GM21447 (cell line): ENCODE measurements around the gene HPSE.
"Not testable (repeated sequence)": the region's sequence is repeated elsewhere in the genome, so short reads cannot be mapped to it uniquely, and the experiment has no call there.

ENCODE experiments used
- ATAC-seq: cut with Tn5 transposase; IDR thresholded peaks from one replicate; pipeline ENCODE4 v1.9.1; 2021; ENCODE audit not compliant: unreplicated experiment

HPSE gene

DNA sequence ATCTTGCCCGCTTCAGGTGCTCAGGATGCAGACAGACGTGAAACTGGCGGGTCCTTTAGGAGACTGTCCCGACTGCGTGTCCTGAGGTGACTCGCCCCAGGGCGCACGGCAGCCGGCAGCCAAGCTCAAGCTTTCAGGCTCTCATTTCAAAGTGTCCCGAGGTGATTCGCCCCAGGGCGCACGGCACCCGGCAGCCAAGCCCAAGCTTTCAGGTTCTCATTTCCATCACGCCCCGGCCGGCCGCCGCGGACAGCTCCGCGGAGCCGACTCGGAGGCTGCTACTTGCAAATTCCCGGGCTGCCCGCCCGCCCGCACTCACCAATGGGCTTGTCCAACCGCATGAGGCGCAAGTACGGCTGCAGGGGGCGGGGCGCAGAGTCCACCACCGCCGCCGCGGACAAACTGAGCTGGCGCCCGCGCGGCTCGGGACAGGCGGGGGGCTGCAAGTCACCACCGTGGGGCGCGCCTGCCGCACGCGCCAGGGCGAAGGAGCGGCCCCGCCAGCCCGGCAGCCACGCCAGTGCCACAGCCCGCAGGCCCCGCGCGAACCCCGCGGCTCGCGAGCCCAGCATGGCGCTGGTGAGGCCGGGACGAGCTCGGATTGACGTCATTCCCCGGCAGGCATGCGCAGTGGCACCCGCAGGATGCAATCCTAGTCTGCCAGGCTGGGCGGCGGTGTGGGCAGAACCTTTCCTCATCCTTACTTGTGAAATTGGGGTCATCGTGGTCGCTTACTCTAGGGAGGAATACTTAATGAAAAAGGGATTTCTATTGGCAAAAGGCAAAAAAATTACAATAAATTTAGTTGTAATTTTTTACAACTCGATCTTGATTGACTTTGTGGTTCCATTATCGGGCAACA lies 50.2 kb downstream of the HPSE start, which contains the start of gene COQ2:
Gene COQ2 (minus strand): TSS at position 606 of the 862 bp plus-strand sequence. CDS start 34 bp downstream, at position 572.
- peak; percentile 83 for ATAC-seq

GRCh38 chr4:83283181-83283580 lies 51.5 kb downstream of the HPSE start:
- ATAC-seq, result no peak

DNA sequence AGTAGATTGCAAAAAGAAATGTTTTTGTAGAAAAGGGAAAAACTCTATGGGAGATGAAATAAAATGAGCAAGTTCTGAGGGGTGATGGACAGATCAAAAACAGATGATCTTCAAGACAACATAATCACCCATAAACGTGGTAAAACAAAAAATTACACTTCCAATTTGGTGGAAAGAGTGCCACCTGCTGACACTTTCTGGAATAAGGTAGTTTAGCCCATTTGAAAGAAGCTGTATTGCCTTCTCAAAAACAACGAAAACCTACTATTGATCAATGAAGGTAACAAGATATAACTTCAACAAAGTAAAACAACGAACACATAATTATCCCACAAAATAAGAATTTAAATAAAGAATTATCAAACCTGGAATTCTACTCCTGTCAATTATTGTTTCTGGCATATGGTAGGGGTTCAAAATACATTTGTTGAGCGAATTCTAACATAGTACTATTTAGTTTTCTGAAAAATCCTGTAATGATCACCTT lies 52.6 kb downstream of the HPSE start:
- no peak for ATAC-seq

DNA sequence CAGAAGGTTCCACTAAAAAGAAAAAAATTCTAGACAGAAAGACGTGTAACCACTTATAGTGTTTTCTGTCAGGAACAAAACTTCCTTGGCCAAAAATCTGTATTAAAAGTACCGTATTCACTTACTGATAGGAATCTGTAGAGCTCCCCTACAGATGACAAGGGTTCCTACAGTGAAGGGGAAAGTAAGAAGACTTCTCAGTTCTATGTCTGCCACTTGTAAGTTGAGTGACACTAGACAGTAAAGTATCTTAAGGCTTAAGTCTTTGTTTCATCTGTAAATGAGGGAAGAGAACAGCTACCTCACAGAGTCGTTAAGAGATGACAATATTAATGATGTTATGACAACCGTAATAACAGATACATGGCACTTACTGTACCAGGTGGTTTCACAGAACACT lies 53.3 kb downstream of the HPSE start:
- ATAC-seq, result no peak

DNA sequence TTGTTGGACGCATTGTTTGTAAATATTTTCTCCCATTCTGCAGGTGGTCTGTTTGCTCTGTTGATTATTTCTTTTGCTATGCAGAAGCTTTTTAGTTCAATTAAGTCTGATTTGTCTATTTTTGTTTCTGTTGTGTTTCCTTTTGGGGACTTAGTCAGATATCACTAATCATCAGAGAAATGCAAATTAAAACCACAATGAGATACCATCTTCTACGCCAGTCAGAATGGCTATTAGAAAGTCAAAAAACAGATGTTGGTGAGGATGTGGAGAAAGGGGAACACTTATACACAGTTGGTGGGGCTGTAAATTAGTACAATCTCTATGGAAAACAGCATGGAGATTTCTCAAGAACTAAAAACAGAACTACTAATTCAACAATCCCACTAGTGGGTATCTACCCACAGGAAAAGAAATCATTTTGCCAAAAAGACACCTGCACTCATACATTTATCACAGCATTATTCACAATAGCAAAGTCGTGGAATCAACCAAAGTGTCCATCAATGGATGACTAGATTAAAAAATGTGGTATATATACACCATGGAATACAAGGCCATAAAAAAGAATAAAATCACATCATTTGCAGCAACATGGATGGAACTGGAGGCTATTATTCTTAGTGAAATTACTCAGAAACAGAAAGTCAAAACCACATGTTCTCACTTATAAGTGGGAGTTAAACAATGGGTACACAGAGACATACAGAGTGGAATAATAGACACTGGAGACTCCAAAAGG lies 58.2 kb downstream of the HPSE start:
- peak; percentile 70 for ATAC-seq

DNA sequence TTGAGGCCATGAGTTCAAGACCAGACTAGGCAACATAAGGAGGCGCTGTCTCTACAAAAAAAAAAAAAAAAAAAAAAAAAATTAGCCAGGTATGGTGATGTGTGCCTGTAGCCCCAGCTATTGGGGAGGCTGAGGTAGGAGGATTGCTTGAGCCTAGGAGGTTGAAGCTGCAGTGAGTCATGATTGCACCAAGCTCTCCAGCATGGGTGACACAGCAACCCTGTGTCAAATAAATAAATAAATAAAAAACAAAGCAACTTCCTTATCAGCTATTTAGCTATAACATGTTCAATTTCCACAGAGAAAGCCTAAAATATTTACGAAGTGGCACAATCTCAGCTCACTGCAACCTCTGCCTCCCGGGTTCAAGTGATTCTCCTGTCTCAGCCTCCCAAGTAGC lies 60.7 kb downstream of the HPSE start:
- not testable (repeated sequence) for ATAC-seq

DNA sequence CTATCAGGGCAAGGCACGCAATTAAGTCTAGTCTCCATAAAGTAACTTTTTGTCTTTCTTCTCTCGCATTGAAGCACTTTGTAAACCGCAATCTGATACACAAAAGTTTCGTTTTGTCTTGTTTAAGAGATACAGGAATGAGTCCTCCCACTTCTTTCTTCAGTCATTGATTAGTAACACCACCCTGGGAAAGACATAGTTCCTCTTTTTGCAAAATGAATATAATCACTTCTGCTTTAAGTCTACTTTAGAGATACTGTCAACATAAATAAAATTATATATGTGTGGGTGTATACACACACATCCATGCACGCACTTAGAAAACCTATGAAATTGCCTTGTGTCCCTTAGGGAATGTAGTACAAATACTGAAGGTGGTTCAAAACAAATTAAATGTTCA lies 61.7 kb downstream of the HPSE start:
- ATAC-seq, result peak; percentile 90

DNA sequence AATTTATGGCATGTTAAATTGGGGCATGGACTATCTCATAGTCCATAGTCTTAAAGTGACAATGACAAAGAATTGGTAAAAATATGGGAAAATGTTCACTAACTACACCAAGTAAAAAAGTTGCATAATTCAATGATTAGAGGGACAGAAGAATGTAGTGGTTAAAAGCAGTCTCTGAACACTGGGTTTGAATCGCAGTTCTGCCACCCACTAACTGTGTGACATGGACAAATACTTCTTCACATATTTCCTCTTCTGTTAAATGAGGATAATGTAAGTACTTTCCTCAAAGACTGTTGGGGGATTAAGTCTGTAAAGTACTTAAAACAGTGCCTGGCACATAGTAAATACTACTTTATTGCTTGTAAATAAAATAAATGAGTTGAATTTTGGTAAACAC lies 65.4 kb downstream of the HPSE start:
- ATAC-seq, result no peak

GRCh38 chr4:83268491-83268890 lies 66.2 kb downstream of the HPSE start:
- no peak for ATAC-seq

GRCh38 chr4:83267830-83268475 lies 66.7 kb downstream of the HPSE start:
- ATAC-seq, result no peak

DNA sequence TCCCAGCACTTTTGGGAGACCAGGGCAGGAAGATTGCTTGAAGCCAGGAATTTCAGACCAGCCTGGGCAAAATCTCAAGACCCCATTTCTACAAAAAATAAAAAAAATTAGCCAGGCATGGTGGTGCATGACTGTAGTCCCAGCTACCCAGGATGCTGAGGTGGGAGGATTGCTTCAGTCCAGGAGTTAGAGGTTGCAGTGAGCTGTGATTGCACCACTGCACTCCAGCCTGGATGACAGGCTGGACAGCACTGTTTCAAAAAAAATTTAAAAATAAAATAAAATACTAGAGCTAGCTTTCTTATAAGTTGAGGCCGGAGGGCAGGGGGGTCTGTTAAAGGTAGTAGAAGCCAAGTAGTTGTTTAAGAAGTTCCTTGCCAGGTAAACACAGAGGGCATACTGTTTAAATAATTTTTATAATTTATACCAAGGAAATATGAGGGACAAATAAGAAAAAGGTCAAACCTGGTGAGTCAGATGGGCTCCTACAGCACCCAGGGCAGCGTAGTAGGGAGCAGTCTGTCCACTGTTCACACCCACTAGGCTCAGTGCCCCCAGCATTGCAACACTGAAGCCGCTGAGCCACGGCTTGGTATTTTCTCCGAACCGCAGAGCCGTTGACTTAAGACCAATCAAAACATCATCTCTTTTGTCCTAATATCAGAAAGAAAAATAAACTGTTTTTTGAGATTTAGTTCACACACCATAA lies 67.4 kb downstream of the HPSE start:
- ATAC-seq, result no peak

DNA sequence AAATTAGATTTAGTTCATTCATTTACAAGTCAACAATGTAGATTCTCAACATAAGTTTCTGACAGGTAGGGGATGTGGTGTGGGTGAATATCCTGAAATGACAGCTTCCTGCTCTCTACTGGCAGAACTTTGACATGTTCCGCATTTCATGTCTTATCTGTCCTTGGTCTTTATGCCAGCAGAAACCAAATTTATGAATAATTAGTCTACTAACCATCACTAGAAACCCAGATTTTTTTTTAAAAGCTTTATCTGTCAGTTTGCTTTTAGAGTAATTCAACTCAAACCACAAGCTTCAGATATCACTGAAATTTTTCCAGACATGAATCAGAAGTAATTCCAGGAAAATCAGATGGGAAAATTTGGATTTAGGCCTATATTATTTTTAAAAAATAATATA lies 68.0 kb downstream of the HPSE start:
- peak; percentile 56 for ATAC-seq

GRCh38 chr4:83263106-83263505 lies 71.5 kb downstream of the HPSE start:
- ATAC-seq, result no peak

DNA sequence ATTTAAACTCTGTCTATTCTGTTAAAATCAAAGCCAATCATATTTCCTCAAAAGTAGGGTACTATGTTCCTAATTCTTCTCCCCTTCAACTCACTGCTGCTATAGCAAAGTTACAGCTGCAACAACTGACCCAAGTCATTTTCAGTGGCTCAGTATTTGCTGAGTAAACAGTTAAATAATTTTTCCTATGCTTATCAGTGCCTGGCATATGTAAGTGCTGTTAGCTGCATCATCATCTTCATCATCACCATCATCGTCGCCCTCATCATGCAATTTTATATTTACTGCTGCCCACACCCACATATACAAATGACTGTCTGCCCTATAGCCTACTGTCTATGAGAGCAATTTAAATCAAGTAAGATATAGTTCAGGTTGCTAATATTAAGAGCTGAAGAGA lies 72.0 kb downstream of the HPSE start:
- no peak for ATAC-seq

DNA sequence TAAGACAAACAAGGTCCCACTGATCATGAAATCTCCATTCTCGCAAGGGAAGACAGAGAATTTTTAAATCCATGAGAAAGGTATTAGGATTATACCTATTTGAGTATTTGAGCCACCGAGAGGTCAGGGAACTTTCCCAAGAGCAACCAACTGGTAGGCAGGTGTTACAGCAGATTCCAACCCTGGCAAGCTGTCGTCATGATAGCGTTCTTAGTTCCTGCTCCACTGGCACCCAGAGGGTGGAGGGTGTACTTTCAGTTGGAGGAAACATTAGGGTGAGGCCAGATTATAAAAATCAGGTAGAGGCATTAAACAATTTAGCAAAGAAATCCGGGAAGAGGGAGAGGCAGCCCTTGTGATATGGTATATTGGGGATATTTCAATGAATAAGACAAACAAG lies 73.3 kb downstream of the HPSE start:
- no peak for ATAC-seq

DNA sequence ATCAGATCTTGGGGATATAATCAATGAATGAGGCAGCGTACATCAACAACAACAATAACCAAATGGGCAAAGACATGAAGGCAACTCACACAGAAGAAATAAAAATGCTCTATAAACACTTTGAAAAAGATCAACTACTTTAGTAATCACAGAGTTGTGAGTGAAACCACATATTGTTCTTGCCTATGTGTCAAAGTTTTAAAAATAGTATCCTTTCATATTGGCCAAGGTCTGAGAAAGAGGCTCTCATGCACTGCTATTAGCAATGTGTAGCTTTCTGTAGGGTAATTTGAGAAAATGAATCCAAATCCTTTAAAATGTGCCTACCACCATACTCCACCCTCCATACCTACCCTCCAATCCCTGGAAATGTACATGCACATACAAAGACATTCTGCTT lies 75.1 kb downstream of the HPSE start:
- ATAC-seq, result no peak

GRCh38 chr4:83258461-83258860 lies 76.2 kb downstream of the HPSE start:
- no peak for ATAC-seq

DNA sequence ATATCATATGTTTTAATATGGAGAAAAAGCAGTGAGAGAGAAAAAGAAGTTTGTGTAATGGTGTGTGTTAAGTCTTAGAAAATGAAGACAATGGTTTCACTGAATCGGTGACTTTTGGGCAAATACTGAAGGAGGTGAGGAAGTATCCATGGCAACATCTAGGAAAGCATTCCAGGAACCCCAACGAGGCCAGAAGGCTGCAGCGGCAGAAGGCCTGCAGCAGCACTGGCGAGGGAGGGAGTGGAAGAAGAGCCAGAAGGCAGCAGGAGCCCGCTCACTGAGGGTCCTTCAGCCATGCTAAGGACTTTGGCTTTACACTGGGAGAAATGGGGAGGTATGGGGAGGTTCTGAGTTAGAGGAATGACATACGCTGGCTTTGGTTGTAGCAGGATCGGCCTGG lies 76.8 kb downstream of the HPSE start:
- no peak for ATAC-seq

GRCh38 chr4:83255584-83255983 lies 79.1 kb downstream of the HPSE start:
- ATAC-seq, result no peak

GRCh38 chr4:83252782-83253405 lies 81.8 kb downstream of the HPSE start:
- peak; percentile 64 for ATAC-seq

DNA sequence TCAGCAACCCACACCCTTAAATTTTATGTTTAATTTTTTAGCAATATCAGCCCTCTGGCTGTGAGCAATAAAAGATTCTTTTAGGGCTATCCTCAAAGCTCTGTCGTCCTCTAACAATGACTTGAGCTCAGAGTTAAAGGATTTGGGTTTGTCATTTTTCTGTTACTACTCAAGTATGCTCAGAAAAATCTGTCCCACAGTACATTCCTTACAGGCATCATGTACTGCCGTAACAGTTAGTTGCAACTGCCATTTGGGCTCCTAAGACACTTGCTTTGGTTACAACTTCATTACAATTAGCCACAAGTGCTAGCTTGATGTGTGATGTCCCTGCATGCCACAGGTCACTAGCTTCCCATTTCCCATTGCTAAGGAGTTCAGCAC lies 83.2 kb downstream of the HPSE start:
- no peak for ATAC-seq
